HG03571 (cell line): Measurements from ENCODE around the gene HS3ST3A1.

ENCODE experiments used
- ATAC-seq: cut with Tn5 transposase; IDR thresholded peaks from one replicate; pipeline ENCODE4 v1.9.1; 2021; ENCODE audit not compliant: unreplicated experiment

HS3ST3A1 gene

GRCh38 chr17:13541032-13541480 is 60.7 kb downstream of the HS3ST3A1 start:
- no peak for ATAC-seq

GRCh38 chr17:13540546-13540945 is 61.2 kb downstream of the HS3ST3A1 start:
- no peak for ATAC-seq

- ATAC-seq = no peak
Observed at GRCh38 chr17:13539421-13539820, 62.3 kb downstream of the HS3ST3A1 start.

- ATAC-seq = no peak
Observed at GRCh38 chr17:13538841-13539411, 62.8 kb downstream of the HS3ST3A1 start.

GRCh38 chr17:13537871-13538643 is 63.7 kb downstream of the HS3ST3A1 start:
- ATAC-seq = no peak

- ATAC-seq = no peak
Observed at GRCh38 chr17:13537167-13537731, 64.5 kb downstream of the HS3ST3A1 start.

GRCh38 chr17:13534946-13535345 is 66.8 kb downstream of the HS3ST3A1 start:
- ATAC-seq = no peak

- no peak for ATAC-seq
Observed at GRCh38 chr17:13531721-13532120, 70.0 kb downstream of the HS3ST3A1 start.

- ATAC-seq = no peak
Observed at GRCh38 chr17:13525876-13526275, 75.9 kb downstream of the HS3ST3A1 start.

GRCh38 chr17:13523164-13523563 is 78.6 kb downstream of the HS3ST3A1 start:
- ATAC-seq = no peak

GRCh38 chr17:13522749-13523148 is 79.0 kb downstream of the HS3ST3A1 start:
- ATAC-seq = no peak

GRCh38 chr17:13521784-13522183 is 79.9 kb downstream of the HS3ST3A1 start:
- no peak for ATAC-seq

- ATAC-seq = no peak
Observed at GRCh38 chr17:13520899-13521572, 80.7 kb downstream of the HS3ST3A1 start.

- ATAC-seq = no peak
Observed at GRCh38 chr17:13518261-13519000, 83.3 kb downstream of the HS3ST3A1 start.

GRCh38 chr17:13513039-13513405 is 88.7 kb downstream of the HS3ST3A1 start:
- no peak for ATAC-seq

GRCh38 chr17:13510062-13510461 is 91.7 kb downstream of the HS3ST3A1 start:
- ATAC-seq = no peak

GRCh38 chr17:13509527-13509926 is 92.2 kb downstream of the HS3ST3A1 start:
- no peak for ATAC-seq

- no peak for ATAC-seq
Observed at GRCh38 chr17:13508896-13509295, 92.8 kb downstream of the HS3ST3A1 start.

GRCh38 chr17:13503526-13503925 is 98.2 kb downstream of the HS3ST3A1 start:
- no peak for ATAC-seq

GRCh38 chr17:13502263-13502662 is 99.5 kb downstream of the HS3ST3A1 start:
- no peak for ATAC-seq

GRCh38 chr17:13500947-13501346 is 100.8 kb downstream of the HS3ST3A1 start:
- no peak for ATAC-seq
